SK-N-SH (cell line): ENCODE results near the gene CHRNB2.

Experiments used
- EZH2phosphoT487 ChIP-seq: fragments of 200-600 bp; sonication (generic); IDR thresholded peaks from 2 replicates; pipeline ENCODE4 v1.6.1; 2017; ENCODE audit warnings: low read depth, mixed run types, mild to moderate bottlenecking, antibody characterized with exemption, moderate library complexity, borderline replicate concordance
- FOXM1 ChIP-seq: IDR thresholded peaks from 2 replicates; pipeline ENCODE4 v1.4.0; 2012; ENCODE audit warnings: low read depth, mild to moderate bottlenecking
- JUND ChIP-seq: IDR thresholded peaks from 2 replicates; pipeline ENCODE4 v1.4.0; 2012
- MXI1 ChIP-seq: IDR thresholded peaks from 2 replicates; pipeline ENCODE4 v1.6.1; 2012; ENCODE audit warnings: mild to moderate bottlenecking, low read depth, low read length, improper control_type of control experiment
- POLR2AphosphoS5 ChIP-seq: IDR thresholded peaks from 2 replicates; pipeline ENCODE4 v1.6.1; 2012; ENCODE audit warnings: low read depth, low read length
- SMC3 ChIP-seq: IDR thresholded peaks from 2 replicates; pipeline ENCODE4 v1.6.1; 2012; ENCODE audit warnings: low read depth, low read length, improper control_type of control experiment
- YY1 ChIP-seq: IDR thresholded peaks from 2 replicates; pipeline ENCODE4 v1.4.0; 2012; ENCODE audit warnings: low read depth, mild to moderate bottlenecking
- TF ChIP-seq, protein P1 (sequence below): fragments of 200-600 bp; sonication (generic); IDR thresholded peaks from 2 replicates; pipeline ENCODE4 v1.6.1; 2017; ENCODE audit warnings: antibody characterized with exemption, mild to moderate bottlenecking, moderate library complexity

DNA sequence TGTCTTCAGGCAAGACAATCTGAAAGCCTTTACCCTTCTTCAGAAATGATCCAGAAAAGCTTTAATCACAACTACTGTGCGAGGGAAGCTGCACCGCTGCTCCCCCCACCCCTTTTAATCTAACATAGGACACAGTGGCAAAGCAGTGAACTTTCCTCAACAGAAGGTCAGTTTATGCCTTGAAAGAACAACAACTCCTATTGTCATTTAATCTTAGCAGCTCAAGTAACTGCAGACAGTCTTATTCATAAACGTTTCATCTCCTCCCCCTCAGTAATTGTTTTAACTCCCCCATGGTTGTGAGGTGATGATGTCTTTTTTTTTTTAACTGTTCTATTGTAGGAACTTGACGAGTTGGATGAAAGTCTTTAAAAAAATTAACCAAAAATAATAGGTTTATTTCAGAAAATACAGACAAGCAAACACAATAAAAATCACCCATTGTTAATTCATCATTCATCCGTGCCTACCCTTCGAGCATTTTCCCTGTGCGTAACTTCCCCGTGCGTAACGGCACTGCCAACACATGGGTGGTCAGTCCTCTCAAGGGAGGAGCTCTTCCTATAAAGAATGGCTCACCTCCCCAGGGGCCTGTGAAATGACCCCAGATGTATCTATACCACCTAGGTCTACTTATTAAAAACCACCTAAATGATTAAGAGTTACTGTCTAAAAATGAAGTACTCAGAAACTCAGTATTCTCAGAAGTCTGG, 43.7 kb downstream of the CHRNB2 start:
- TF ChIP-seq JUND (no peak), YY1 (no peak), FOXM1 (no peak), SMC3 (no peak), POLR2AphosphoS5 (no peak), MXI1 (no peak), EZH2phosphoT487 (no peak)
- TF ChIP-seq, protein P1, sequence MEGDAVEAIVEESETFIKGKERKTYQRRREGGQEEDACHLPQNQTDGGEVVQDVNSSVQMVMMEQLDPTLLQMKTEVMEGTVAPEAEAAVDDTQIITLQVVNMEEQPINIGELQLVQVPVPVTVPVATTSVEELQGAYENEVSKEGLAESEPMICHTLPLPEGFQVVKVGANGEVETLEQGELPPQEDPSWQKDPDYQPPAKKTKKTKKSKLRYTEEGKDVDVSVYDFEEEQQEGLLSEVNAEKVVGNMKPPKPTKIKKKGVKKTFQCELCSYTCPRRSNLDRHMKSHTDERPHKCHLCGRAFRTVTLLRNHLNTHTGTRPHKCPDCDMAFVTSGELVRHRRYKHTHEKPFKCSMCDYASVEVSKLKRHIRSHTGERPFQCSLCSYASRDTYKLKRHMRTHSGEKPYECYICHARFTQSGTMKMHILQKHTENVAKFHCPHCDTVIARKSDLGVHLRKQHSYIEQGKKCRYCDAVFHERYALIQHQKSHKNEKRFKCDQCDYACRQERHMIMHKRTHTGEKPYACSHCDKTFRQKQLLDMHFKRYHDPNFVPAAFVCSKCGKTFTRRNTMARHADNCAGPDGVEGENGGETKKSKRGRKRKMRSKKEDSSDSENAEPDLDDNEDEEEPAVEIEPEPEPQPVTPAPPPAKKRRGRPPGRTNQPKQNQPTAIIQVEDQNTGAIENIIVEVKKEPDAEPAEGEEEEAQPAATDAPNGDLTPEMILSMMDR: no peak
